ENCODE results near the gene OAF. TPM values are rescaled to one million over a fixed set of nuclear protein-coding genes. Genes with fewer than 3 reads are reported as not detected.
A peak's percentile ranks its signal among the peaks of the same experiment; 100 is the strongest.

The OAF gene
- total and polyA plus RNA-seq, 2 of the 8 experiments (the other 6 are each of a cell fraction or from before 2014, with no cell fraction given): 1.3 to 1.5 TPM

GRCh38 chr11:120197977-120198376 lies 12.9 kb upstream of the OAF start:
- Histone ChIP-seq H3K4me3 (ENCODE audit: extremely low read depth in 1 of 4, insufficient read depth in 2 of 4, low read depth in 3 of 4, low read length in 4 of 4) (no peak overlapping the region), H4K8ac (ENCODE audit: extremely low read depth, insufficient read depth, low read length) (no peak overlapping the region), H3K18ac (ENCODE audit: extremely low read depth, low read length) (0 out of 2 replicates have a peak overlapping the region, but pooled peaks have one; percentile 42), H2BK12ac (ENCODE audit: low read depth, low read length) (no peak overlapping the region), H3K4me2 (ENCODE audit: insufficient read depth in 1 of 2, low read depth in 2 of 2, low read length in 2 of 2) (peak overlapping the region; percentile 44 to 55; a peak in 3 of 4 replicates), H3K27me3 (replicated peaks in 1 of 4; ENCODE audit: control insufficient read depth in 3 of 4, extremely low read depth in 1 of 4, insufficient read depth in 3 of 4, low read length in 3 of 4) (peaks cover 3 to 41% (median 38%) of the 10 kb centered on the region in 4 experiments), H3K56ac (replicated peaks; ENCODE audit: insufficient read length, low read depth, low read length) (no peak overlapping the region), H3K27ac (ENCODE audit: low read depth, low read length) (no peak overlapping the region), H3K79me2 (ENCODE audit: control insufficient read depth in 1 of 2, insufficient read depth in 2 of 2, low read length in 2 of 2) (no peaks in the 10 kb centered on the region), H3K79me1 (ENCODE audit: low read depth, low read length) (no peaks in the 10 kb centered on the region), H2BK15ac (ENCODE audit: low read length) (peak overlapping the region; percentile 61; the same call in 1 of the 2 replicates), H4K5ac (ENCODE audit: insufficient read length, low read depth, low read length) (no peak overlapping the region), H3K23ac (ENCODE audit: insufficient read length) (no peak overlapping the region), H2BK20ac (ENCODE audit: low read length) (no peak overlapping the region), H3K14ac (ENCODE audit: insufficient read length) (no peak overlapping the region), H3K9ac (replicated peaks in 1 of 4; ENCODE audit: extremely low read depth in 1 of 4, low read depth in 3 of 4, low read length in 3 of 4) (no peak overlapping the region), H2AK5ac (ENCODE audit: low read depth, low read length) (no peak overlapping the region), H2BK5ac (ENCODE audit: low read depth, low read length) (no peak overlapping the region), H3K23me2 (ENCODE audit: low read depth, low read length) (no peaks in the 10 kb centered on the region), H4K20me1 (replicated peaks in 1 of 2; ENCODE audit: control insufficient read depth in 1 of 2, insufficient read depth in 2 of 2, low read length in 2 of 2) (no peaks in the 10 kb centered on the region), H3K4me1 (replicated peaks in 1 of 4; ENCODE audit: control insufficient read depth in 3 of 4, insufficient read depth in 4 of 4, low read length in 3 of 4) (peaks cover 4 to 28% (median 19%) of the 10 kb centered on the region in 4 experiments), H3K9me3 (ENCODE audit: insufficient read depth in 2 of 2, low read depth in 1 of 2, low read length in 1 of 2) (no peaks in the 10 kb centered on the region), H4K91ac (replicated peaks; ENCODE audit: insufficient read length, low read length) (no peak overlapping the region), H2BK120ac (replicated peaks; ENCODE audit: low read depth, low read length) (no peak overlapping the region), H2AFZ (ENCODE audit: low read length) (no peak overlapping the region), H3K4ac (replicated peaks; ENCODE audit: insufficient read length, low read depth, low read length) (no peak overlapping the region), H3K36me3 (ENCODE audit: control insufficient read depth in 2 of 4, insufficient read depth in 4 of 4, low read length in 3 of 4) (no peaks in the 10 kb centered on the region)
- CTCF ChIA-PET (ENCODE audit: partially characterized antibody): interaction anchor here (0.7 to 17.5 kb wide), 10 partner anchors 10 to 106 kb away, joined by 3 to 237 read pairs (median 5); no protein-coding TSS in a partner anchor
- WGBS, 2 experiments (ENCODE audit: extremely low coverage in 1 of 2, insufficient coverage in 1 of 2, insufficient read length in 1 of 2, insufficient replicate concordance in 2 of 2, low coverage in 1 of 2, low lambda C conversion rate in 2 of 2, missing lambda C conversion rate in 1 of 2): 35% methylated on average over 4 of the region's 9 CpGs; no CpG with 5 or more reads in 1 of the 2 experiments
- POLR2A ChIA-PET (ENCODE audit: partially characterized antibody): no interaction called here
- no peak for DNase-seq (ENCODE audit: low read depth in 1 of 2, low spot score in 2 of 2)
- no peak for TF ChIP-seq CEBPB (IDR thresholded peaks at IDR 0.05; ENCODE audit: low read depth, low read length)
- 0 out of 2 replicates have a peak, but pooled peaks have one; percentile 35 for TF ChIP-seq TEAD4 (IDR thresholded peaks at IDR 0.05; ENCODE audit: low read depth, low read length)
- no peak for FAIRE-seq

Measured in H1 (cell line).